ENCODE data around the gene COA8.
A peak's percentile ranks its signal among the peaks of the same experiment; 100 is the strongest.

The COA8 gene, protein sequence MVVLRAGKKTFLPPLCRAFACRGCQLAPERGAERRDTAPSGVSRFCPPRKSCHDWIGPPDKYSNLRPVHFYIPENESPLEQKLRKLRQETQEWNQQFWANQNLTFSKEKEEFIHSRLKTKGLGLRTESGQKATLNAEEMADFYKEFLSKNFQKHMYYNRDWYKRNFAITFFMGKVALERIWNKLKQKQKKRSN

DNA sequence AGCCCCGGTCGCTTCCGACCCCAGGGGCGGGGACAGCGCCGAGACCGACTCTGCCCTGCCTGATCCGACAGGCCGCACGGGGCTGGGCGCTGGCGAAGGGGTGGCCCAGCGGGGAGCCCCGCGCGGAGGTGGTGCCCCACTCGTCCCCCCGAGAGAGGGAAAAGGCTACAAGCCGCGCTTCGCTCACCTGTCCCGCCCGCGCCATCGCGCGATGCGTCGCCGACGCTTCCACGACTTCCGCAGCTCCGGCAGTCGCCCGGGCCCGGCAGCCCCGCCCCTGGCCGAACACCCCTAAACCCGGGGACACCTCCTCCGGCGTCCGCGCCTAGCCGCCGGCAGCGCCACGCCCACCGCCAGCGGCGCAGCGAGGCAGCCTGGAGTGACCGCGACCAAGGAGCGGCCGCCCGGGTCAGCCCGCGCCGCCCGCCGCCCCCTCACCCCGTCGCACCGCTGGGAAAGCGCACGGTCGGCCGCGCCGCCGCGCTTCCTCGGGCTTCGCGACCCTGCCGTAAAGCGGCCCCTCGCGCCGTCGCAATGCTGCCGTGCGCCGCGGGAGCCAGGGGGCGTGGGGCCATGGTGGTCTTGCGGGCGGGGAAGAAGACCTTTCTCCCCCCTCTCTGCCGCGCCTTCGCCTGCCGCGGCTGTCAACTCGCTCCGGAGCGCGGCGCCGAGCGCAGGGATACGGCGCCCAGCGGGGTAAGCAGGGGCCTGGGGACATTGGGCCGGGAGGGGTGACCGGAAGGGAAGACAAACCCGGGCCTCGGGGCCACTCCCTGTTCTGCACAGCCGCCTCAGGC lies at the start of gene COA8, which contains the start of gene BAG5:
COA8 (plus strand) TSS at position 532 of the 797 bp plus-strand sequence; CDS start at position 574, 42 bp downstream.
BAG5 (minus strand) TSS at position 229 of the 797 bp plus-strand sequence. CDS start 1,493 bp downstream, outside the sequence.
- DNase-seq (ENCODE audit: low spot score), result peak; percentile 92

- DNase-seq (ENCODE audit: low spot score), result no peak
Measured at GRCh38 chr14:103514596-103515421, 48.0 kb upstream of the COA8 start.

DNA sequence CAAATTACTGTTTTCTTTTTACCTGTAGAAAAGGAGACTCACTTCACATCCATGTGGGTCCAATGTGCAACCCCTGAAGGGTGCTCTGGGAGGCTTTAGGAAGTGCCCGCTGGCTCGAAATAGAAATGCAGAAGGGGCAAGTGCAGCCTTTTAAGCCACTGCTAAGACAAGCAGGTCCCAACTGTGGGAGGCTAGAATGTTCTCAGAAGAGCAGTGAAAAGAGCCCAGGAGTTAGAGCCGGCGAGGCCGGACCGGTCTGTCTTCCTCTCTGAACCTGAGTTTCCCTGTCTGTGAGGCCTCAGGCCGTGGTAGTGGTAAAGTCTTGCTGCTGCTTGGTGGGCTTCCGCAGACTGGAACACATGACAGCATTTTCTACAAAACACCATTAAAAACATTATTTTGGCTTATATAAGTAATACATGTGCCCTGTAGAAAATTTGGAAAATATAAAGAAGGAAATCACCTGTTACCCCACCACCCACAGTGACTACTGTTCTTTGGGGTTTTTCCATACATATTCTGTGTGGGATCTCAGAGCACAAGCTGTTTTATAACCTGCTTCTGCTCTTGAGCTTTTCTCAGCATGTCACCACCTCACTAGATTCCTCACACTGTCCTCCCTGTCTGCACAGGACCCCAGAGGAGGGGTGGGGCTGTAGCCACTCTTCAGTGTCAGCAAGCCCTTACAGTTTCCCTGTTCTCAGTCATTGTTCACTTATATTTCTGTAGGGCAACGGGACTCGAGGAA lies 46.2 kb upstream of the COA8 start:
- DNase-seq (ENCODE audit: low spot score), result no peak

GRCh38 chr14:103517174-103517566 lies 45.6 kb upstream of the COA8 start:
- DNase-seq (ENCODE audit: low spot score), result no peak

DNA sequence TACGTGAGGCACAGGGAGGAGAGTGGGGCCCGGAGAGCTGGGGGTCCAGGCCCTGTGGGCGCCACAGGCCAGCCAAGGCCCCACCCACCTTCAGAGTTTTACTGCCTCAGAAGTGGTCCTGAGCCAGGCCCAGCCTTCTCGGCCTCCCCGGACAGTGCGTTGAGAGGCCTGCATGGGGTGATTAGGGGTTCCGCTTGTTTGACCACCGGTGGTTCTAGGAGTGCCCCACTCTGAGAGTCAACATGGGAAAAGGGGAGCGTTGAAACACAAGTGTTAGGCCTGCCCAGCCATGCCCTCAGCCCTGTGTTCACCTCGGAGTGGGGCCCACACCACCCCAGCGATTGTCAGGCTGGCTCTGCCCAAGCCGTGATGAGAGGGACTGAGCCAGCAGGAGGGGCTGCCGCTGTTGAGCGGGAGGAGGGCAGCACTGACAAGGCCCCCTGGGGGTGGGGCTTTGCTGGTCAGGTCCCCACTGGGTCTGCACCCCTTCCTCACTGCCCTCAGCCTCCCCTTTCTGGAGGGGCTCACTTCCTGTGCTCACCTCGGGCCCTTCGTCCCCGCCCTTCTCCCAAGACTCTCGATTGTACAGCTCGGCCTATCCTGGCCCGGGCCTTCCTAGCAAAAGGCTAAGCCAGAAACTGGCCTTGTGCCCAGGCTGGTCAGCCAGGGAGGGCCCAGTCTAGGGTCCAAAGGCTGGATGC lies 44.9 kb upstream of the COA8 start:
- no peak for DNase-seq (ENCODE audit: low spot score)

DNA sequence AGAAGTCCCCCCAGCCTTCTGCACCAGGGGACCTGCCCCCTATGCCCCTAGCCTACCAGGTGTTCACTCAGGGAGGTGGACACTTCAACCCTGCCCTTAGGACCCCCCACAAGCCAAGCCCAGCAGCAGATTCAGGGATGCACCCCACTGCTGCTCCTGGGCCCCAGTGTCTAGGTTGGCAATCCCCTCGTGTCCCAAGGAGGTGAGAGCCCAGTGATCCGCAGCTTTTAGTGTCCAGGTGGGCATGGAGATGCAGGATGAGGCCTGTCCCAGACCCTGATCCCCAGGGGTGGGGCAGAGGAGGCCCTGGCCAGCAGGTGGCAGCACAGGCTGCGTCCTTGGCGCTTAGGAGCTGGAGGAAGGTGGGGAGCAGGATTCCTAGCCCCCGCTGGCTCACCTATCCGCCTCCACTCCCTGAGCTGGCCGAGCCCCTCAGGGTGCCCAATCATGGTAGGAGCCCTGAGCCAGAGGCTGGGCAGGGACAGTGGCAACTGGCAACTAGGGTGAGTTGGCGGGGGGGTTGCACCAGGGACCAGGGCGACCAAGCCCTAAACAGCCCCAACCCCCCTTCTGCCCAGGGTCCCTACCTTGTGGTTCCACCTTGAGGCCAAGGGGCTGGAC lies 44.2 kb upstream of the COA8 start:
- DNase-seq (ENCODE audit: low spot score), result peak; percentile 91

GRCh38 chr14:103519043-103519836 lies 43.5 kb upstream of the COA8 start:
- peak; percentile 59 for DNase-seq (ENCODE audit: low spot score)

GRCh38 chr14:103519837-103520212 lies 42.9 kb upstream of the COA8 start:
- DNase-seq (ENCODE audit: low spot score), result peak; percentile 57

DNA sequence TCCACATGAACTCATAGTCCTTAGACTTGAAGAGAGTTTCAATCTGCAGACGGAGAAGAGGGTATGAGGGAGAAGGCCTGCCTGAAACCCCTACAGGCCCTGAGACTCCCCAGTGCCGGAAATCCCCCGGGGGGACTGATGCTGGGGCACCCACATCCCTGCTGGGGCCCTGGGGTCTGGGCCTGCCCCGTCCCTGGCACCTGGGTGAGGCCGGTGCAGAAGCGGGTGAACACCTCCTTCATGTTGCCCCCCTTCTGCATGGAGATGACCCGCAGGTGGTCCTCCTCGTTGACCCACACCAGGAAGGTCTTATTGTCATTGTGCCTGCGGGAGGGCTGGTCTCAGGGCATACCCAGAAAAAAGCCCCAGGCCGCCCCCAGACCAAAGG lies 42.5 kb upstream of the COA8 start:
- DNase-seq (ENCODE audit: low spot score), result no peak

DNA sequence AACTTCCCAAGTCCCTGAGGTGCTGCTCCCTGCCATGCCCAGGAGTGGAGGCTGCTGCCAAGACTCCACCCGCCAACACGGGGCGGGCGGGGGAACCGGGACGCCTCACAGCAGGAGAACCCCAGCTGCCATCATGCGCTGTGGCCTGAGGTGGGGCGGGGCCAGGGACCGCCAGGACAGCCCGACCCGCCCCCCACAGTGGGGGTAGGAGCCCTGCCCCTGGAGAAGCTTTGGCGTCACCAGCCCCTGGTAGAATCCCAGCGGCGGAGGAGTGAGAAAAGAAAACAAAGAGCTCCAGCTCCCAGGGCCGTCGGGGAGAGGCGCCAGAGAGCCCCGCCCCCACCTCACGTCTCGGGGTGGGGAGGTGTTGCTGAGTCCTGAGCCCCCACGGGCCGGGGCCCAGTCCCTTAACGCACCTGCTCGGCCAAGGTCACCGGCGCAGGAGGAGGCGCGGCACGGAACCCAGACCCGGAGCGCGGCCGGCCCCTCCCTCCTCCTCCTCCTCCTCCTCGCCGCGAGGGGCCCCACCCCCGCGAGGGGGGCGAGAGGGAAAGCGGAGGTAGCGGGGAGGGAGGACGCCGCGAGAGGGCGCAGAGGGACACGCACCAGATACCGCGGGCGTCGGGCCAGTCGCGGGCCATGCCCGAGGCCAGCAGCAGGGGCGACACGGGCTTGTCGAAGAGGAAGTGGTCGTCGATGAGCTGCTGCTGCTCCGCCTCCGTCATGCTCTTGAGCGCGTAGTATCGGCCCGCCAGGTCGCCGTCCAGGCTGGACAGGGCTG lies 41.9 kb upstream of the COA8 start:
- peak; percentile 85 for DNase-seq (ENCODE audit: low spot score)

DNA sequence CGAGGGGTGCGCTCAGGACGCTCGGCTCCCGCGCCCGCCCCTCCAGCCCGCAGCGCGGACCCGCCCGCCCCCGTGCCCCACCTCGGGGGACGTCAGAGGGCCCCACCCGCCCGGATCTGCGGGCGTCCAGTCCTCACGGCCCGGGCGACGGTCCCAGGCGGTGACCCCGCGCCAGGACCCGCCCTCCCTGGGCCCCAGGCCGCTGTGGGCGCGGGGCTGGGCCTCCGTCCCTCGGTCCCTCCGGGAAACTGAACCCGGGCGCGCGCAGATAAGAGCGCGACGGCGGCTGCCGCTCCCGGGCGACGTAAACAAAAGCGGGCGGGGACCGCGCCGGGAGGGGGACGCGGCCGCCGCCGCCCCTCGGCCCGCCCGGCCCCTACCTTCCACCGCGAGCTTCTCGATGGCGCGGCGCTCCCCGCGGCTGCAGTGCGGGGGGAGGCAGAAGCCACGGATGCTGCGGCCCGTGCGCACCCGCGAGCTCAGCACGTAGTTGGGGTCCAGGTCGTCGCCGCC lies 41.3 kb upstream of the COA8 start:
- DNase-seq (ENCODE audit: low spot score), result no peak

DNA sequence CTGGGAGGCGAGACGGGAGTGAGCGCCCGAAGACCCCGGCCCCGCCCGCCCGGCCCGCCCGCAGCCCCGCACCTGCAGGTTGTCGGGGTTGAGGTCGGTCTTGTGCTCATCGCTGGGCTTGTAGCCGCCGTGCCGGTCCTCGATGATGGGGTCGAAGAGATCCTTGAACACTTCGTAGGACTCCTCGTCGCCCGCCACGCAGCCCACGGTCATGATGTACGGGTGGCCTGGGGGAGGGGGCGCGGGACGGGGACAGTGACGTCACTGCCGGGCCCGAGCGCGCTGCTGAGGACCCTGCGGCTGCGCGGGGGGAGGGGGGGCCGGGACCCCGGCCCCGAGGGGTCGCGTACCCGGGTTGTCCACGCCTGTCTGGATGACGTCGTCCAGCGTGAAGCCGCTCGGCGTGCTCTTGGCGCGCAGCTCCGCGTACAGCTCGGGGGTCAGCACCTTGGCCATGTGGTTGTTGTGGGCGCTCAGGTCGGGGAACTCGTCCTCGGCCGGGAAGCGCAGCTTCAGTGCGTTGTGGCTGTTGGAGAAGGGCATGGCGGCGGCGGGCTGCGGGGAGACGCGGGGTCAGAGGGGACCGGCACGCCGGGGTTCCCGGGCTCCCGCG lies 40.7 kb upstream of the COA8 start:
- DNase-seq (ENCODE audit: low spot score), result no peak

DNA sequence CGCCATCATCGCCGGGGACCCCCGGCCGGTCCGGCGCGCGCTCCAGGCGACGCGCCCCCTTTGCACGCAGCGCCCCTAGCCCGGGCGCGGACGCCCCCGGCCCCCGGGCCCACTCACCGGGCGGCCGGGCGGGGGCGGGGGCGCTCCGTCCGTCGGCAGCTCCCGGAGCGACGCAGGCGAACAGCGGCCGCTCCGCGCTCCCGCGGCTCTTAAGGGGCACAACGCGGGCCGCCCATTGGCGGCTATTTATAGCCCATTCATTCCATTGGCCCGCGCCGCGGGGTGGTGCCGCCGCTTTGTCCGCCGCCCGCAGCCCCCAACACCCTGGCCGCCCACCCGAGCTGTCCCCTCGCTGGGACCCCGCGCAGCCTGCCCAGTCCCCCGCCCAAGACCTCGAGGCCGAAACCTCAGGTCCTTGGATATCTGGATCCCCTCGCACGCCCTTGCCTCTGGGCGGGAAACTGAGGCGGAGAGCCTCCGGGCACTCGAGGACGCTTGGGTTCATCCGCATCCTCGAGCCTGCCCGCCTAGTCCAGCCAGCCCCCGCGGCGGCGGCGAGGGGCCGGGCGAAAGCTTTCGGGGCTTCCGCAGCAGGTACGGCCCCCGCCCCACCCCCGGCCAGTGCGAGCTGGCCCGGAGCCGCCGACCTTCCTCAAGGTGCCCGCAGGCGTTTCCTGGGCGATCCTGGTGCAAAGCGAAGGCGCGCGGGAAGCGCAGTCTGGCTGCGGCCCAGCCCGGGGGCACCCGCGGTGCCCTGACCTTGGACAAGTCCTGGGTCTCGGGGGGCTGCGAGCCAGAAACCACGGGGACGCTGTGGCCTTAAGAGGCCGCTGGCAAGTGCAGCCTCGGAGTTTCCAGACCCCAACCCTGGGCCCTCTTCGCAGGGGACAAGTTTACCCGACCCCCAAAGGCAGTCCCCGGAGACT lies 39.8 kb upstream of the COA8 start, which contains the start of gene CKB:
CKB (minus strand) TSS at position 182 of the 926 bp plus-strand sequence. CDS start 337 bp downstream, outside the sequence.
- DNase-seq (ENCODE audit: low spot score), result peak; percentile 93

- DNase-seq (ENCODE audit: low spot score), result no peak
Measured at GRCh38 chr14:103523575-103523954, 39.2 kb upstream of the COA8 start.

GRCh38 chr14:103524002-103524935 lies 38.5 kb upstream of the COA8 start:
- DNase-seq (ENCODE audit: low spot score), result no peak
